OCI-LY3 (cell line): ENCODE measurements around the gene TBCCD1.

Experiments used
- EZH2phosphoT487 ChIP-seq: fragments of 200-600 bp; shearing (Covaris generic); IDR thresholded peaks from 2 replicates; pipeline ENCODE4 v1.6.1; 2018; ENCODE audit warnings: antibody characterized with exemption, mixed run types, low read depth
- TF ChIP-seq, protein P1 (sequence below): fragments of 200-600, 300-600 bp; sonication (generic); IDR thresholded peaks from 2 replicates; pipeline ENCODE4 v1.5.1; 2014; ENCODE audit warnings: antibody characterized with exemption, low read length, low read depth

- TF ChIP-seq, protein P1, sequence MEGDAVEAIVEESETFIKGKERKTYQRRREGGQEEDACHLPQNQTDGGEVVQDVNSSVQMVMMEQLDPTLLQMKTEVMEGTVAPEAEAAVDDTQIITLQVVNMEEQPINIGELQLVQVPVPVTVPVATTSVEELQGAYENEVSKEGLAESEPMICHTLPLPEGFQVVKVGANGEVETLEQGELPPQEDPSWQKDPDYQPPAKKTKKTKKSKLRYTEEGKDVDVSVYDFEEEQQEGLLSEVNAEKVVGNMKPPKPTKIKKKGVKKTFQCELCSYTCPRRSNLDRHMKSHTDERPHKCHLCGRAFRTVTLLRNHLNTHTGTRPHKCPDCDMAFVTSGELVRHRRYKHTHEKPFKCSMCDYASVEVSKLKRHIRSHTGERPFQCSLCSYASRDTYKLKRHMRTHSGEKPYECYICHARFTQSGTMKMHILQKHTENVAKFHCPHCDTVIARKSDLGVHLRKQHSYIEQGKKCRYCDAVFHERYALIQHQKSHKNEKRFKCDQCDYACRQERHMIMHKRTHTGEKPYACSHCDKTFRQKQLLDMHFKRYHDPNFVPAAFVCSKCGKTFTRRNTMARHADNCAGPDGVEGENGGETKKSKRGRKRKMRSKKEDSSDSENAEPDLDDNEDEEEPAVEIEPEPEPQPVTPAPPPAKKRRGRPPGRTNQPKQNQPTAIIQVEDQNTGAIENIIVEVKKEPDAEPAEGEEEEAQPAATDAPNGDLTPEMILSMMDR, result no peak
- no peak for TF ChIP-seq EZH2phosphoT487
Measured at GRCh38 chr3:186598108-186598784, 31.1 kb upstream of the TBCCD1 start.
